Loucy (cell line): ENCODE data around the gene S100A14.

Source experiments
- H2AFZ ChIP-seq: fragments of 200-600 bp; sonication (generic); 2 replicates; pipeline ENCODE4 v1.6.0; 2016; ENCODE audit warnings: antibody characterized with exemption, mild to moderate bottlenecking, low read length, moderate library complexity
- H3F3A ChIP-seq: fragments of 200-600 bp; 2 replicates; pipeline ENCODE4 v1.6.0; 2016; ENCODE audit warnings: antibody characterized with exemption, low read depth, mild to moderate bottlenecking
- H3K27me3 ChIP-seq: fragments of 200-600 bp; sonication (generic); 2 replicates; pipeline ENCODE4 v1.6.1; 2014; ENCODE audit warnings: low read length, mild to moderate bottlenecking; ENCODE audit not compliant: insufficient read depth, poor library complexity, severe bottlenecking
- H3K36me3 ChIP-seq: fragments of 200-600 bp; sonication (generic); 2 replicates; pipeline ENCODE4 v1.6.1; 2016; ENCODE audit warnings: low read length; ENCODE audit not compliant: insufficient read depth
- H3K4me1 ChIP-seq: fragments of 200-600 bp; sonication (generic); 2 replicates; pipeline ENCODE4 v1.5.1; 2014; ENCODE audit warnings: low read length, mild to moderate bottlenecking; ENCODE audit not compliant: insufficient read depth, poor library complexity, severe bottlenecking
- H3K4me2 ChIP-seq: fragments of 200-600 bp; sonication (generic); 2 replicates; pipeline ENCODE4 v1.6.0; 2014; ENCODE audit warnings: antibody characterized with exemption, low read length, low read depth, mild to moderate bottlenecking; ENCODE audit not compliant: poor library complexity, severe bottlenecking
- H3K4me3 ChIP-seq: fragments of 200-600 bp; sonication (generic); 2 replicates; pipeline ENCODE4 v1.5.1; 2014; ENCODE audit warnings: low read length, mild to moderate bottlenecking, mixed read lengths; ENCODE audit not compliant: poor library complexity, severe bottlenecking
- H3K79me2 ChIP-seq: fragments of 200-600 bp; sonication (generic); 2 replicates; pipeline ENCODE4 v1.6.1; 2014; ENCODE audit warnings: low read length; ENCODE audit not compliant: insufficient read depth
- H3K9ac ChIP-seq: fragments of 200-600 bp; sonication (generic); 2 replicates; pipeline ENCODE4 v1.6.0; 2014; ENCODE audit warnings: mild to moderate bottlenecking, low read depth, low read length, moderate library complexity; ENCODE audit not compliant: poor library complexity, severe bottlenecking
- H3K9me2 ChIP-seq: fragments of 200-600 bp; sonication (generic); replicated peaks from 2 replicates; pipeline ENCODE4 v1.6.1; 2016; ENCODE audit warnings: low read depth, low read length, mixed read lengths
- H3K9me3 ChIP-seq: fragments of 200-600 bp; sonication (generic); 2 replicates; pipeline ENCODE4 v1.6.1; 2014; ENCODE audit warnings: mild to moderate bottlenecking, antibody characterized with exemption, low read length, low read depth; ENCODE audit not compliant: insufficient read depth
- H4K20me1 ChIP-seq: fragments of 200-600 bp; sonication (generic); 2 replicates; pipeline ENCODE4 v1.6.0; 2014; ENCODE audit warnings: antibody characterized with exemption, low read length, mild to moderate bottlenecking; ENCODE audit not compliant: insufficient read depth, poor library complexity, severe bottlenecking
- CTCF ChIP-seq: fragments of 200-600 bp; sonication (generic); conservative IDR thresholded peaks from 2 replicates; pipeline ENCODE4 v1.5.1; 2014; ENCODE audit warnings: mild to moderate bottlenecking, antibody characterized with exemption, low read length
- EZH2phosphoT487 ChIP-seq: fragments of 200-600 bp; IDR thresholded peaks from 2 replicates; pipeline ENCODE4 v1.6.1; 2018; ENCODE audit warnings: antibody characterized with exemption, mild to moderate bottlenecking, moderate library complexity, borderline replicate concordance

S100A14 gene

GRCh38 chr1:153658400-153659174, 42.5 kb upstream of the S100A14 start, which contains the start of gene SNAPIN:
TSS of gene SNAPIN (plus strand) at chr1:153658703. CDS start at chr1:153658744, 41 bp downstream.
- H3K4me2 ChIP-seq, result peak within 1 kb of the TSS; percentile 95
- no peaks in the 10 kb centered on the region for H3K9me3 ChIP-seq
- H3K9me2 ChIP-seq, result no peaks in the 10 kb centered on the region
- H3K36me3 ChIP-seq, result peaks cover 28% of the 10 kb centered on the region
- no peaks in the 10 kb centered on the region for H3K27me3 ChIP-seq
- peak within 1 kb of the TSS; percentile 75 for H3K9ac ChIP-seq
- no peaks in the 10 kb centered on the region for H3K4me1 ChIP-seq
- H3K79me2 ChIP-seq, result peaks cover 35% of the 10 kb centered on the region
- H2AFZ ChIP-seq, result peak within 1 kb of the TSS; percentile 95
- TF ChIP-seq CTCF (no peak), EZH2phosphoT487 (no peak)
- H4K20me1 ChIP-seq, result peaks cover 31% of the 10 kb centered on the region
- H3K4me3 ChIP-seq, result peak within 1 kb of the TSS; percentile 88
- H3F3A ChIP-seq, result peaks cover 23% of the 10 kb centered on the region

GRCh38 chr1:153655333-153655732, 39.2 kb upstream of the S100A14 start:
- Histone ChIP-seq H3K9ac (no peak overlapping the region), H2AFZ (no peak overlapping the region), H4K20me1 (peaks cover 7% of the 10 kb centered on the region), H3K9me3 (no peaks in the 10 kb centered on the region), H3K4me3 (no peak overlapping the region), H3K27me3 (no peaks in the 10 kb centered on the region), H3K9me2 (no peaks in the 10 kb centered on the region), H3K4me1 (no peaks in the 10 kb centered on the region), H3K4me2 (no peak overlapping the region), H3K36me3 (no peaks in the 10 kb centered on the region), H3F3A (no peaks in the 10 kb centered on the region), H3K79me2 (peaks cover 12% of the 10 kb centered on the region)
- no peak for TF ChIP-seq EZH2phosphoT487
- TF ChIP-seq CTCF, result no peak

GRCh38 chr1:153652805-153653500, 36.8 kb upstream of the S100A14 start:
- no peaks in the 10 kb centered on the region for H3K27me3 ChIP-seq
- H3K79me2 ChIP-seq, result no peaks in the 10 kb centered on the region
- no peaks in the 10 kb centered on the region for H3F3A ChIP-seq
- H3K9ac ChIP-seq, result no peak overlapping the region
- peaks cover 4% of the 10 kb centered on the region for H3K4me1 ChIP-seq
- H3K36me3 ChIP-seq, result no peaks in the 10 kb centered on the region
- no peaks in the 10 kb centered on the region for H4K20me1 ChIP-seq
- no peak overlapping the region for H3K4me3 ChIP-seq
- no peak overlapping the region for H2AFZ ChIP-seq
- no peaks in the 10 kb centered on the region for H3K9me2 ChIP-seq
- TF ChIP-seq CTCF (no peak), EZH2phosphoT487 (no peak)
- H3K9me3 ChIP-seq, result no peaks in the 10 kb centered on the region
- H3K4me2 ChIP-seq, result no peak overlapping the region
